K562 (cell line): ENCODE data around the gene LINGO3. TPM values are rescaled to one million over a fixed set of nuclear protein-coding genes. Genes with fewer than 3 reads are reported as not detected.

ENCODE experiments used
- ATAC-seq: fragments of 200-7000 bp; cut with Tn5 transposase; 3 replicates; pipeline ENCODE4 v1.9.1; 2020; ENCODE audit warnings: moderate library complexity
- BruUV-seq: library from RNA; stranded (reverse); fragments of 400-500 nt; replicated peaks from 2 replicates; lab custom pipeline; 2021; lab: Mats Ljungman, UMichigan
- CTCF ChIA-PET: fragments of 300-600 bp; formaldehyde crosslinking; extraction: SDS; loops from one replicate; lab custom pipeline; 2021; ENCODE audit warnings: low intra/inter-chr PET ratio; lab: Yijun Ruan, JAX
- POLR2A ChIA-PET: fragments of 300-600, 350-650 bp; sonication (Branson Sonifier 250); formaldehyde crosslinking; extraction: SDS; loops from one replicate; lab custom pipeline; 2021; ENCODE audit warnings: antibody characterized with exemption, inconsistent platforms; lab: Yijun Ruan, JAX
- DNase-seq, 4 experiments: peaks; one replicate each; pipeline versions ENCODE4 v3.0.0 to v3.0.0-alpha.2; 2011 to 2018; ENCODE audit warnings: low spot score in 3 of 4, mixed read lengths in 3 of 4; ENCODE audit errors: extremely low read depth in 1 of 4
- FAIRE-seq: peaks from 2 replicates; lab custom pipeline; 2011; peaks lifted over from hg19 to GRCh38; lab: Jason Lieb, UNC
- H2AFZ ChIP-seq: 2 replicates; pipeline ENCODE4 v1.6.0; 2011; ENCODE audit warnings: low read depth, low read length, control low read depth, inconsistent platforms
- H3K27ac ChIP-seq: fragments of 200-600 bp; 3 replicates; pipeline ENCODE4 v1.8.0; 2011; ENCODE audit warnings: low read depth, mild to moderate bottlenecking, control low read depth, inconsistent platforms, low read length, moderate library complexity, mixed read lengths; ENCODE audit errors: extremely low read depth
- H3K27me3 ChIP-seq, 2 experiments: fragments of 300-600 bp in 1 of 2; 2 replicates in 1 of 2; 3 replicates in 1 of 2; pipeline versions ENCODE4 v1.6.0 to v1.8.0; 2011; ENCODE audit warnings: inconsistent platforms in 2 of 2, low read length in 2 of 2, mild to moderate bottlenecking in 1 of 2, mixed read lengths in 1 of 2, moderate library complexity in 1 of 2; ENCODE audit not compliant: control insufficient read depth in 2 of 2, insufficient read depth in 2 of 2
- H3K36me3 ChIP-seq: fragments of 300-600 bp; 3 replicates; pipeline ENCODE4 v1.8.0; 2011; ENCODE audit warnings: mild to moderate bottlenecking, low read length, inconsistent platforms; ENCODE audit not compliant: control insufficient read depth, insufficient read depth
- H3K4me1 ChIP-seq, 2 experiments: fragments of 200-600 bp in 1 of 2; replicated peaks in 1 of 2; 2 replicates in 1 of 2; 3 replicates in 1 of 2; pipeline versions ENCODE4 v1.5.1 to v1.8.0; 2011; ENCODE audit warnings: inconsistent platforms in 2 of 2, low read length in 2 of 2, mild to moderate bottlenecking in 1 of 2, mixed read lengths in 1 of 2, moderate library complexity in 1 of 2; ENCODE audit not compliant: control insufficient read depth in 2 of 2, insufficient read depth in 2 of 2
- H3K4me2 ChIP-seq: 2 replicates; pipeline ENCODE4 v1.6.1; 2011; ENCODE audit warnings: low read length, control low read depth, inconsistent platforms, mixed read lengths; ENCODE audit not compliant: insufficient read depth
- H3K4me3 ChIP-seq: fragments of 200-600 bp; sonication (generic), shearing (Covaris generic); 2 replicates; pipeline ENCODE4 v1.5.1; 2016; ENCODE audit warnings: control low read depth, inconsistent platforms
- H3K79me2 ChIP-seq: fragments of 200-600 bp; 3 replicates; pipeline ENCODE4 v1.8.0; 2011; ENCODE audit warnings: low read length, inconsistent platforms; ENCODE audit not compliant: control insufficient read depth, insufficient read depth
- H3K9ac ChIP-seq, 2 experiments: 2 replicates each; pipeline versions ENCODE4 v1.6.0 to v1.6.1; 2011; ENCODE audit warnings: low read depth in 2 of 2, low read length in 2 of 2, control low read depth in 1 of 2, inconsistent platforms in 1 of 2, mild to moderate bottlenecking in 1 of 2, mixed read lengths in 1 of 2; ENCODE audit not compliant: insufficient read depth in 1 of 2
- H3K9me1 ChIP-seq: one replicate; pipeline ENCODE4 v1.6.0; 2011; ENCODE audit warnings: inconsistent platforms, mild to moderate bottlenecking, low read length, moderate library complexity; ENCODE audit not compliant: control insufficient read depth, insufficient read depth
- H3K9me3 ChIP-seq: replicated peaks from 2 replicates; pipeline ENCODE4 v1.5.1; 2011; ENCODE audit warnings: low read depth, low read length, inconsistent platforms; ENCODE audit not compliant: control insufficient read depth, insufficient read depth
- H4K20me1 ChIP-seq: replicated peaks from 2 replicates; pipeline ENCODE4 v1.6.1; 2011; ENCODE audit warnings: low read length, inconsistent platforms, mixed read lengths; ENCODE audit not compliant: control insufficient read depth, insufficient read depth
- ARHGAP35 ChIP-seq: fragments of 450-650 bp; IDR thresholded peaks from 2 replicates; pipeline ENCODE4 v1.6.1; 2018; ENCODE audit not compliant: partially characterized antibody
- CREB3L1 ChIP-seq: fragments of 450-650 bp; IDR thresholded peaks from 2 replicates; pipeline ENCODE4 v1.6.1; 2014; ENCODE audit warnings: low read depth, mild to moderate bottlenecking, moderate library complexity, borderline replicate concordance
- CREBBP ChIP-seq: IDR thresholded peaks from one replicate; pipeline ENCODE4 v1.6.1; 2012; ENCODE audit warnings: low read depth, mild to moderate bottlenecking, control low read depth, inconsistent platforms, low read length
- GATAD2A ChIP-seq: fragments of 450-650 bp; IDR thresholded peaks from 2 replicates; pipeline ENCODE4 v1.6.1; 2017
- KAT8 ChIP-seq: fragments of 450-650 bp; IDR thresholded peaks from 2 replicates; pipeline ENCODE4 v1.6.1; 2016; ENCODE audit warnings: low read depth, mild to moderate bottlenecking
- KLF10 ChIP-seq: fragments of 250-450 bp; sonication (Bioruptor Pico); IDR thresholded peaks from 2 replicates; pipeline ENCODE4 v1.6.1; 2021; ENCODE audit warnings: matching md5 sums
- MTF1 ChIP-seq: fragments of 250-450 bp; sonication (Bioruptor Pico); IDR thresholded peaks from 2 replicates; pipeline ENCODE4 v1.9.0; 2021; ENCODE audit warnings: moderate library complexity, mild to moderate bottlenecking, inconsistent platforms, borderline replicate concordance
- NCOR1 ChIP-seq: fragments of 450-650 bp; IDR thresholded peaks from 2 replicates; pipeline ENCODE4 v1.6.1; 2016; ENCODE audit warnings: mild to moderate bottlenecking, moderate library complexity
- NFE2L1 ChIP-seq: fragments of 450-650 bp; IDR thresholded peaks from 2 replicates; pipeline ENCODE4 v1.6.1; 2016; ENCODE audit warnings: missing genetic modification characterization, low read depth, mild to moderate bottlenecking, missing compliant biosample characterization, moderate library complexity, borderline replicate concordance
- PTRF ChIP-seq: fragments of 450-650 bp; IDR thresholded peaks from 2 replicates; pipeline ENCODE4 v1.6.1; 2016; ENCODE audit warnings: mild to moderate bottlenecking, missing genetic modification characterization, missing compliant biosample characterization
- SAFB2 ChIP-seq: fragments of 200-400 bp; formaldehyde crosslinking; IDR thresholded peaks from 2 replicates; pipeline ENCODE4 v1.6.1; 2018; ENCODE audit warnings: borderline replicate concordance, low read length, low read depth, moderate library complexity; ENCODE audit not compliant: severe bottlenecking
- SP2 ChIP-seq: IDR thresholded peaks from 2 replicates; pipeline ENCODE4 v1.6.1; 2011; ENCODE audit warnings: mild to moderate bottlenecking, low read depth, low read length, moderate library complexity; ENCODE audit not compliant: poor library complexity, severe bottlenecking; ENCODE audit errors: extremely low read depth
- TBP ChIP-seq: optimal IDR thresholded peaks from 2 replicates; pipeline ENCODE3; 2011; ENCODE audit warnings: low read depth, low read length, improper control_type of control experiment
- TCF15 ChIP-seq: fragments of 250-450 bp; sonication (Bioruptor Pico); IDR thresholded peaks from 2 replicates; pipeline ENCODE4 v1.8.0; 2022; ENCODE audit warnings: moderate library complexity, mild to moderate bottlenecking, inconsistent platforms
- VEZF1 ChIP-seq: fragments of 200-800 bp; sonication (Bioruptor generic); IDR thresholded peaks from 2 replicates; pipeline ENCODE4 v1.6.1; 2017; ENCODE audit warnings: missing genetic modification characterization, missing compliant biosample characterization
- ZBED1 ChIP-seq: IDR thresholded peaks from 2 replicates; pipeline ENCODE4 v1.6.1; 2014
- ZKSCAN3 ChIP-seq: fragments of 250-450 bp; sonication (Bioruptor Pico); IDR thresholded peaks from 2 replicates; pipeline ENCODE4 v1.4.0; 2020
- ZNF75A ChIP-seq: fragments of 450-650 bp; formaldehyde crosslinking; IDR thresholded peaks from 2 replicates; pipeline ENCODE4 v1.4.0; 2020; ENCODE audit warnings: mild to moderate bottlenecking
- ZNF830 ChIP-seq: fragments of 250-450 bp; sonication (Bioruptor Pico); IDR thresholded peaks from 2 replicates; pipeline ENCODE4 v1.5.0; 2021; ENCODE audit warnings: mild to moderate bottlenecking
- WGBS: fragments of 100-300 bp; shearing (Covaris generic); methylation state at CpG from one replicate; pipeline ENCODE4 v1.1.6; 2016; ENCODE audit warnings: low coverage, mixed read lengths; ENCODE audit not compliant: insufficient coverage; ENCODE audit errors: missing lambda C conversion rate; 5-methylcytosine and 5-hydroxymethylcytosine counted together
- in situ Hi-C: fragments of 300-500 bp; cut with MboI; formaldehyde crosslinking; loops from 4 replicates; pipeline ENCODE4 v1.15.0; 2018; ENCODE audit warnings: inconsistent platforms, mixed read lengths
- intact Hi-C: fragments of 100-400 bp; cut with micrococcal nuclease; formaldehyde crosslinking; loops from 2 replicates; pipeline ENCODE4 v1.14.2; 2022
- polyA plus RNA-seq, 8 experiments: library from polyadenylated mRNA; depleted of rRNA in 4 of 8; stranded (reverse) in 5 of 8; unstranded in 3 of 8; fragments of >200 nt; fragmentation: Nextera tagmentation in 2 of 8; fragmentation: Illumina TruSeq in 1 of 8; extraction: Ambion mirVana in 2 of 8; extraction: Trizol in 1 of 8; gene quantifications; 2 replicates each; pipeline versions ENCODE4 v1.2.1 to v1.2.3, GENCODE V29; 2011 to 2014; ENCODE audit warnings: inconsistent platforms in 1 of 8, missing spikeins in 1 of 8
- total RNA-seq, 7 experiments: library from RNA; depleted of rRNA in 6 of 7; stranded (reverse); fragments of >200 nt in 6 of 7; fragmentation: Illumina TruSeq in 2 of 7; extraction: Trizol in 2 of 7; gene quantifications; 2 replicates each; pipeline versions ENCODE4 v1.2.1 to v1.2.3, GENCODE V29; 2011 to 2021; ENCODE audit warnings: low replicate concordance in 1 of 7

LINGO3 gene
- total and polyA plus RNA-seq, 9 of the 15 experiments (the other 6 are each of a cell fraction or from before 2014, with no cell fraction given), result 0.03 to 0.05 (median 0.03) TPM; not detected in 6

GRCh38 chr19:2273356-2274184 is 34.4 kb downstream of the LINGO3 start:
- peaks cover 10 to 72% of the 10 kb centered on the region in 2 experiments for H3K4me1 ChIP-seq
- BruUV-seq, result no TSS peak
- ChIA-PET CTCF (interaction anchor here (0.8 to 1.2 kb wide), 3 partner anchors 37 to 118 kb away, joined by 4 to 6 read pairs (median 4); partner anchors contain the start of genes PLEKHJ1 and SF3A2), POLR2A (interaction anchor here (0.5 to 7.0 kb wide), 10 partner anchors 9 to 238 kb away, joined by 3 to 86 read pairs (median 5); partner anchors contain the start of genes AMH and PLEKHJ1)
- peak overlapping the region; percentile 94; the same call in 2 of the 3 replicates for H3K27ac ChIP-seq
- peaks cover 34% of the 10 kb centered on the region for H3K36me3 ChIP-seq
- in situ Hi-C loops, result loop anchor here (5.0 kb wide), 1 partner anchor 36 kb away; the partner anchor contains the start of genes PLEKHJ1 and SF3A2
- peak overlapping the region; percentile 89 for H3K4me2 ChIP-seq
- peak; percentile 78 for ATAC-seq
- peaks cover 65% of the 10 kb centered on the region for H3K79me2 ChIP-seq
- 4% methylated on average over 39 of the region's 45 CpGs for WGBS
- peak; percentile 76 to 92 (median 83) for DNase-seq
- no peaks in the 10 kb centered on the region for H3K9me3 ChIP-seq
- peaks cover 5% of the 10 kb centered on the region for H3K9me1 ChIP-seq
- intact Hi-C loops, result loop anchor here (1.0 kb wide), 1 partner anchor 37 kb away; the partner anchor contains the start of genes PLEKHJ1 and SF3A2
- H3K9ac ChIP-seq, result peak overlapping the region; percentile 54 to 85
- peaks cover 47% of the 10 kb centered on the region for H4K20me1 ChIP-seq
- peak overlapping the region; percentile 91 for H3K4me3 ChIP-seq
- H3K27me3 ChIP-seq, result no peaks in the 10 kb centered on the region
- H2AFZ ChIP-seq, result no peak overlapping the region
- FAIRE-seq, result peak; percentile 83
- no peak for TF ChIP-seq ZNF75A (CRISPR knock-in tag)
- no peak for TF ChIP-seq PTRF
- no peak for TF ChIP-seq CREB3L1
- no peak for TF ChIP-seq MTF1 (CRISPR knock-in tag)
- TF ChIP-seq NCOR1, result peak; percentile 62
- TF ChIP-seq CREBBP, result no peak
- TF ChIP-seq SAFB2, result no peak
- TF ChIP-seq ZNF830, result 0 out of 2 replicates have a peak, but pooled peaks have one; percentile 36
- no peak for TF ChIP-seq SP2
- no peak for TF ChIP-seq NFE2L1
- TF ChIP-seq ZKSCAN3, result no peak
- TF ChIP-seq GATAD2A, result no peak
- peak; percentile 82; the same call in 1 of the 2 replicates for TF ChIP-seq ZBED1
- TF ChIP-seq TCF15 (CRISPR knock-in tag), result no peak
- TF ChIP-seq KAT8, result no peak
- TF ChIP-seq KLF10 (CRISPR knock-in tag), result no peak
- peak; percentile 59 for TF ChIP-seq VEZF1 (CRISPR knock-in tag)
- peak; percentile 8 for TF ChIP-seq ARHGAP35
- TF ChIP-seq TBP, result no peak
